WERI-Rb-1 (cell line): ENCODE data around the gene BMP6.

ENCODE experiments used
- DNase-seq: peaks from one replicate; pipeline ENCODE4 v3.0.0-alpha.2; 2020
- H3K27ac ChIP-seq: fragments of 250-450 bp; sonication (Bioruptor Pico); 2 replicates; pipeline ENCODE4 v1.5.1; 2020; ENCODE audit warnings: mild to moderate bottlenecking, moderate library complexity
- H3K27me3 ChIP-seq: fragments of 250-450 bp; sonication (Bioruptor Pico); 2 replicates; pipeline ENCODE4 v1.5.1; 2021; ENCODE audit warnings: mild to moderate bottlenecking, low read depth, moderate library complexity; ENCODE audit not compliant: insufficient read depth, severe bottlenecking
- H3K36me3 ChIP-seq: fragments of 250-450 bp; sonication (Bioruptor Pico); 2 replicates; pipeline ENCODE4 v1.5.1; 2020; ENCODE audit warnings: mild to moderate bottlenecking, moderate library complexity
- H3K4me3 ChIP-seq: 2 replicates; pipeline ENCODE4 v1.5.1; 2011; ENCODE audit warnings: low read depth, mild to moderate bottlenecking, control low read depth, low read length
- H3K9me3 ChIP-seq: fragments of 250-450 bp; sonication (Bioruptor Pico); 2 replicates; pipeline ENCODE4 v1.5.1; 2021; ENCODE audit warnings: mild to moderate bottlenecking, moderate library complexity; ENCODE audit not compliant: severe bottlenecking
- TF ChIP-seq, protein P1 (sequence below): IDR thresholded peaks from 2 replicates; pipeline ENCODE4 v1.5.1; 2011; ENCODE audit warnings: low read depth, mild to moderate bottlenecking, control low read depth, inconsistent platforms, low read length

Gene BMP6

DNA sequence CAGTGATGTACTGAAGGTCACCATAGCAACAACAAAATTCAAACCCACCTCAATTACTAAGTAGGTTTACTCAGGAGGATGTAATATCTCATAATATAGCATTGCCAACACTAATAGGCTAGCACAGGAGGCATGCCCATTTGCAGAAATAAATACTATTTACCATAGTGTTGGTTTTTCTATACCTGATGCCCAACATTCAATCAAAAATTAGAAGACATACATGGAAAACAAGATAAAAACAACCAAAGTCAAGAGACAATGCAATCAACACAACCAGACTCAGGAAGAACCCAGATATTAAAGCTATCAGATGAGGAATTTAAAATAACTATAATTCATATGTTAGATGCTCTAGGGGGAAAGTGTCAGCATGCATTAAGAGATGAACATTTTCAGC, 199.0 kb downstream of the BMP6 start:
- peaks cover 14% of the 10 kb centered on the region for H3K9me3 ChIP-seq
- H3K4me3 ChIP-seq = no peak overlapping the region
- no peak overlapping the region for H3K27ac ChIP-seq
- no peaks in the 10 kb centered on the region for H3K36me3 ChIP-seq
- H3K27me3 ChIP-seq = no peaks in the 10 kb centered on the region
- DNase-seq = no peak
- TF ChIP-seq, protein P1, sequence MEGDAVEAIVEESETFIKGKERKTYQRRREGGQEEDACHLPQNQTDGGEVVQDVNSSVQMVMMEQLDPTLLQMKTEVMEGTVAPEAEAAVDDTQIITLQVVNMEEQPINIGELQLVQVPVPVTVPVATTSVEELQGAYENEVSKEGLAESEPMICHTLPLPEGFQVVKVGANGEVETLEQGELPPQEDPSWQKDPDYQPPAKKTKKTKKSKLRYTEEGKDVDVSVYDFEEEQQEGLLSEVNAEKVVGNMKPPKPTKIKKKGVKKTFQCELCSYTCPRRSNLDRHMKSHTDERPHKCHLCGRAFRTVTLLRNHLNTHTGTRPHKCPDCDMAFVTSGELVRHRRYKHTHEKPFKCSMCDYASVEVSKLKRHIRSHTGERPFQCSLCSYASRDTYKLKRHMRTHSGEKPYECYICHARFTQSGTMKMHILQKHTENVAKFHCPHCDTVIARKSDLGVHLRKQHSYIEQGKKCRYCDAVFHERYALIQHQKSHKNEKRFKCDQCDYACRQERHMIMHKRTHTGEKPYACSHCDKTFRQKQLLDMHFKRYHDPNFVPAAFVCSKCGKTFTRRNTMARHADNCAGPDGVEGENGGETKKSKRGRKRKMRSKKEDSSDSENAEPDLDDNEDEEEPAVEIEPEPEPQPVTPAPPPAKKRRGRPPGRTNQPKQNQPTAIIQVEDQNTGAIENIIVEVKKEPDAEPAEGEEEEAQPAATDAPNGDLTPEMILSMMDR = no peak
